HFFc6 (cell line): ENCODE data around the gene SYCP2L. TPM values are rescaled to one million over a fixed set of nuclear protein-coding genes. Genes with fewer than 3 reads are reported as not detected.

Experiments
- DNase-seq: peaks from one replicate; pipeline ENCODE4 v3.0.0-alpha.2; 2018
- H3K27ac Mint-ChIP-seq: 2 replicates; pipeline ENCODE4 v1.8.0; 2020; ENCODE audit warnings: mild to moderate bottlenecking, mixed read lengths
- H3K27me3 Mint-ChIP-seq: 2 replicates; pipeline ENCODE4 v1.8.0; 2021; ENCODE audit warnings: mild to moderate bottlenecking, moderate library complexity, mixed read lengths; ENCODE audit not compliant: insufficient read depth
- H3K36me3 Mint-ChIP-seq: 2 replicates; pipeline ENCODE4 v1.8.0; 2021; ENCODE audit warnings: low read depth, mixed read lengths
- H3K4me1 Mint-ChIP-seq: 2 replicates; pipeline ENCODE4 v1.8.0; 2020; ENCODE audit warnings: low read depth, mixed read lengths
- H3K4me3 Mint-ChIP-seq: 2 replicates; pipeline ENCODE4 v1.8.0; 2020; ENCODE audit warnings: mild to moderate bottlenecking, moderate library complexity, mixed read lengths
- H3K9me3 Mint-ChIP-seq: 2 replicates; pipeline ENCODE4 v1.8.0; 2020; ENCODE audit warnings: mild to moderate bottlenecking, mixed read lengths
- CTCF ChIP-seq: fragments of 200-600 bp; sonication (generic); IDR thresholded peaks from 2 replicates; pipeline ENCODE4 v1.5.0; 2021; ENCODE audit warnings: antibody characterized with exemption, mild to moderate bottlenecking
- total RNA-seq, 6 experiments: library from RNA; stranded (reverse); fragmentation: NEBNext Ultra II Directional; extraction: Animal tissue kit (Norgen Biotek cat#: 25700); gene quantifications; 2 replicates in 1 of 6; 3 replicates in 5 of 6; pipeline ENCODE4 v1.2.3, GENCODE V29; 2021

Gene SYCP2L
- total RNA-seq, 6 experiments from 2014 or later, result not detected

- Mint-ChIP-seq H3K27me3 (no peaks in the 10 kb centered on the region; the same call in 1 of the 2 replicates), H3K4me1 (no peaks in the 10 kb centered on the region), H3K27ac (no peak overlapping the region), H3K9me3 (no peaks in the 10 kb centered on the region), H3K4me3 (no peak overlapping the region), H3K36me3 (no peaks in the 10 kb centered on the region)
- no peak for DNase-seq
- TF ChIP-seq CTCF, result no peak
These were observed 46.3 kb downstream of the SYCP2L start for GRCh38 chr6:10933126-10933525.

GRCh38 chr6:10939840-10940239 lies 53.0 kb downstream of the SYCP2L start:
- Mint-ChIP-seq H3K4me3 (no peak overlapping the region), H3K27ac (no peak overlapping the region), H3K9me3 (no peaks in the 10 kb centered on the region), H3K4me1 (no peaks in the 10 kb centered on the region), H3K36me3 (no peaks in the 10 kb centered on the region), H3K27me3 (no peaks in the 10 kb centered on the region; the same call in 1 of the 2 replicates)
- DNase-seq, result no peak
- no peak for TF ChIP-seq CTCF

GRCh38 chr6:10945845-10946244 lies 59.0 kb downstream of the SYCP2L start:
- no peak for TF ChIP-seq CTCF
- H3K27ac Mint-ChIP-seq, result no peak overlapping the region
- no peak for DNase-seq
- peaks cover 8% of the 10 kb centered on the region for H3K27me3 Mint-ChIP-seq
- H3K4me1 Mint-ChIP-seq, result no peaks in the 10 kb centered on the region
- H3K36me3 Mint-ChIP-seq, result no peaks in the 10 kb centered on the region
- H3K9me3 Mint-ChIP-seq, result no peaks in the 10 kb centered on the region
- H3K4me3 Mint-ChIP-seq, result no peak overlapping the region

- Mint-ChIP-seq H3K27me3 (peaks cover 8% of the 10 kb centered on the region), H3K36me3 (no peaks in the 10 kb centered on the region), H3K9me3 (no peaks in the 10 kb centered on the region), H3K4me3 (no peak overlapping the region), H3K27ac (no peak overlapping the region), H3K4me1 (no peaks in the 10 kb centered on the region; the same call in 1 of the 2 replicates)
- no peak for TF ChIP-seq CTCF
- DNase-seq, result no peak
These were observed 61.1 kb downstream of the SYCP2L start for GRCh38 chr6:10947966-10948365.

- TF ChIP-seq CTCF, result no peak
- H3K36me3 Mint-ChIP-seq, result no peaks in the 10 kb centered on the region
- H3K4me1 Mint-ChIP-seq, result no peaks in the 10 kb centered on the region; the same call in 1 of the 2 replicates
- H3K27me3 Mint-ChIP-seq, result peaks cover 10% of the 10 kb centered on the region
- H3K27ac Mint-ChIP-seq, result no peak overlapping the region
- no peaks in the 10 kb centered on the region for H3K9me3 Mint-ChIP-seq
- DNase-seq, result no peak
- no peak overlapping the region for H3K4me3 Mint-ChIP-seq
These were observed 63.0 kb downstream of the SYCP2L start for GRCh38 chr6:10949579-10950490.
